HG03460 (cell line): ENCODE results near the gene TBC1D22A.
"Not testable (repeated sequence)": the region's sequence is repeated elsewhere in the genome, so short reads cannot be mapped to it uniquely, and the experiment has no call there.

Source experiments
- ATAC-seq: cut with Tn5 transposase; IDR thresholded peaks from one replicate; pipeline ENCODE4 v1.9.1; 2021; ENCODE audit not compliant: unreplicated experiment

The TBC1D22A gene

GRCh38 chr22:47157486-47158270, 395.2 kb downstream of the TBC1D22A start:
- ATAC-seq: no peak

- no peak for ATAC-seq
Observed at GRCh38 chr22:47158457-47158856, 396.0 kb downstream of the TBC1D22A start.

- ATAC-seq: no peak
Observed at GRCh38 chr22:47159592-47159991, 397.1 kb downstream of the TBC1D22A start.

GRCh38 chr22:47160141-47160541, 397.7 kb downstream of the TBC1D22A start:
- ATAC-seq: no peak

GRCh38 chr22:47160781-47161520, 398.5 kb downstream of the TBC1D22A start:
- ATAC-seq: no peak

- ATAC-seq: no peak
Observed at GRCh38 chr22:47161631-47162030, 399.2 kb downstream of the TBC1D22A start.

GRCh38 chr22:47162865-47163264, 400.4 kb downstream of the TBC1D22A start:
- ATAC-seq: no peak

- ATAC-seq: no peak
Observed at GRCh38 chr22:47163481-47163855, 401.0 kb downstream of the TBC1D22A start.

GRCh38 chr22:47163856-47164513, 401.5 kb downstream of the TBC1D22A start:
- ATAC-seq: no peak

- ATAC-seq: no peak
Observed at GRCh38 chr22:47164514-47165337, 402.3 kb downstream of the TBC1D22A start.

- no peak for ATAC-seq
Observed at GRCh38 chr22:47165338-47166032, 403.0 kb downstream of the TBC1D22A start.

- ATAC-seq: no peak
Observed at GRCh38 chr22:47166033-47166404, 403.6 kb downstream of the TBC1D22A start.

GRCh38 chr22:47166446-47167016, 404.1 kb downstream of the TBC1D22A start:
- no peak for ATAC-seq

GRCh38 chr22:47167056-47167455, 404.6 kb downstream of the TBC1D22A start:
- ATAC-seq: no peak

- not testable (repeated sequence) for ATAC-seq
Observed at GRCh38 chr22:47167921-47168320, 405.5 kb downstream of the TBC1D22A start.

- ATAC-seq: no peak
Observed at GRCh38 chr22:47168441-47168840, 406.0 kb downstream of the TBC1D22A start.

GRCh38 chr22:47168900-47169800, 406.7 kb downstream of the TBC1D22A start:
- no peak for ATAC-seq

- no peak for ATAC-seq
Observed at GRCh38 chr22:47169801-47170140, 407.3 kb downstream of the TBC1D22A start.
